Suppressor macrophage treated with lipopolysaccharide for 4 hours (primary cell): ENCODE results near the gene ZNF143.
"Not testable (repeated sequence)": the region's sequence is repeated elsewhere in the genome, so short reads cannot be mapped to it uniquely, and the experiment has no call there.

Experiments
- DNase-seq: peaks from one replicate; pipeline ENCODE4 v3.0.0-alpha.2; 2020

Gene ZNF143

GRCh38 chr11:9498457-9499078, 37.8 kb downstream of the ZNF143 start:
- no peak for DNase-seq

DNA sequence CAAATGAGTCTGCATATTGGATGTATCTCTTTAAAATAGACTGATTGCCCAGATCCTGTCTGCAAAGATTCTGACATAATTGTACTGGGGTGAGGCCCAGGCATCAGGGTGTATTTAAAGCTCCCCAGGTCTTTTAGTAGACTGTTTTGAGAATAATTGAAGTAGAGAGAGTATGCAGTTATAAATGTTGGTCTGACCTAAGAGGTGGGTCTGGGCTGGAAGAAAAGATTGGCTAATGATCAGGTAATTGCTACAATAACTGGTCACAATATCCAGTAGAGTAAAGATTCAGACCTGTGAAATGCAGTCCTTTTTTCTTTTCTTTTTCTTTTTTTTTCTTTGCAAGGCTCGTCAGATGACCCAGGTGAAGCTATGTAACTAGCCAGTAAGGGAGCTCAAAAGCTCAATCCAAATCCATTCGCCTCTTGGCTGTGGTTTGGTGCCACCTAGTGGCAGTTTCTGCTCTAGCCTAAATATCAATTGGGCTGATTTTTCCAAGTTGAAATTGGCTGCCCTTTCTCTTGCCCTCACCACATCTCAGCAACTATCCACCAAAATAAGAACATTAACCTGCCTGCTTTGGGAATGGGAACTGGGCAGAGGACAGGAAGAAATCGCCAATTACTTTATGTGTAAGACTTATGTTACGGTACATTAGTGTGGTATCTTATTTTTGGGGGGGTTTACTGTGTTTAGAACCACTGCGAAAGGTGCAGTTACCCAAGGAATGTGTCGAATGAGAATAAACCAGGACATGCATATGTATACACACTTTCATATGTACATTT, 45.9 kb downstream of the ZNF143 start:
- peak; percentile 88 for DNase-seq

GRCh38 chr11:9507277-9507580, 46.4 kb downstream of the ZNF143 start:
- DNase-seq: no peak

GRCh38 chr11:9509041-9509440, 48.2 kb downstream of the ZNF143 start:
- no peak for DNase-seq

- no peak for DNase-seq
These were observed 51.7 kb downstream of the ZNF143 start for GRCh38 chr11:9512370-9513019.

- DNase-seq: peak; percentile 44
These were observed 53.8 kb downstream of the ZNF143 start for GRCh38 chr11:9514576-9514975.

GRCh38 chr11:9516113-9516512, 55.3 kb downstream of the ZNF143 start:
- DNase-seq: no peak

GRCh38 chr11:9518835-9519410, 58.1 kb downstream of the ZNF143 start:
- no peak for DNase-seq

DNA sequence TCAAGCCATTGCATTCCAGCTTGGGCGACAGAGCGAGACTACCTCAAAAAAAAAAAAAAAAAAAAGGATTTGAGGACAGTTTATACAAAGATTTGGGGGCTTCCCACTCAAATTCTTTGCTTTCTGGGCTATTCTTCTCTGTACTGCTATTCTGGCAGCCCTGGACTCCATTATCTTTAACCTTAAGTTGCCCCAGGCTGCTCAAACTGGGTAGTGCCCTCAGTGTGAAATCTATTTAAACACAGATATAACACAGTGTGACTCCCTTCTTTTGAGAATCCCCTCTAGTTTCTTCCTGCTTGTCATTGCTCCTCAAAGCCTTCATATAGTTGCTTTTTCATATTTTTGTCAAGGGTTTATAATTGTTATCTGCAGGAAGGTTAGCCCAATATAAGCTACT, 63.2 kb downstream of the ZNF143 start:
- no peak for DNase-seq

DNA sequence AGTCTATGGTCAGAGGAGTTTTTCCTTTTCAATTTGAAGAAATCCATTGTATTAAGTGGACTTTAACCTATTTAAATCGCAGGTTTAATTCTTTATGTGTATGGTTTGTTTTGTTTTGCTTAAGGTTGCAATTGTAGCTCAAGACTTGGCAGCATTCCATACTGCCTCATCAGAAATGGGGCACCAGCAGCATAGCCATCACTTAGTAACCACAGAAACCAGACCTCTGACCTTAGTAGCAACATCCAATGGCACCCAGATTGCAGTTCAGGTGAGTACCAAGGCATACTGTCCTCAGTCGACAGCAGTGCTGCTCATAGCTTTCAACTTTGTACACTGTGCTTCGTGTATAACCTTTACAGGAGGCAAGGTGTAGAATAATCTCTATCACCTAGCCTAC, 64.3 kb downstream of the ZNF143 start:
- DNase-seq: no peak

DNA sequence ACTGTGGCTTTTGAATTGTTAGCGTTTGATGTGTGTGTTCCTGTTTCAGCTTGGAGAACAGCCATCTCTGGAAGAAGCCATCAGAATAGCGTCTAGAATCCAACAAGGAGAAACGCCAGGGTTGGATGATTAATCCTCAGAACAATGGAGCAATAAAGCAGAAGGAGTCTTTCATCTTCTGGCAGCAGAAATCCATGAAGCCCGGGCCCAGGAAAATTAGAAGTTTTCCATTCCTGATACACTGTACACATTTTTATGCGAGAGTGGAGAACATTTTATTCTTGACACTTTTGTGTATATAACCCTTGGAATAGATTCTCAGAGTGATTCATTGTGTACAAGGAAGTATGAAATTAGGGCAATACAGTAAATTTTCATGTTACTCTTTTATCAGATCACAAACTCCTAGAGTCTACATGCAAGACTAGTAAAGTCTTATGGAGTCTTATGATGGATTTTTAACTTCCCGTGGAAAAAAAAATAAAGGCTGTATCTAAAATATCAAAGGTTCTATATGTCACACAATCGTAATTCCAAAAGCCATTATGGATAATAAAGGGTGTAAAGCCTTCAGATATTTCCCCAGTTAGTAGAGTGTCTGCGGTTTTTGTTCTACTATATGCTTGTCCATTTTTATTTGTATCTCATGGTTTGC, 66.8 kb downstream of the ZNF143 start:
- DNase-seq: no peak

DNA sequence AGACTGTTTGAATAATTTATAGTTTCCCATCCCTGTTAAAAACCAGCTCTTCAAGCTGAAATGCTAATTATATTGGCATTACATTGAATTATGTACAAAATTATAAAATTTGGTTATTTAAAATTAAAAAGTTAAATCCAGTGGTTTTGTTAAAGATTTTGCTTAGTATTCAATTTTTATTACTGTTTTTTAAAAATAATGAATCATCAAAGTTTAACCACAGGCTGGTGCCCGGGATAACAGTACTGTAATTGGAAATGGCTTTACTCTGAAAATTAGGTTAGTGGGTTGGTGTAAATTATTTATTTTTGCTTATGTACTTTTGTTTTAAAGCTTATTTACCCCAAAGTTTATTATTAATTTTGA, 67.3 kb downstream of the ZNF143 start:
- DNase-seq: no peak

GRCh38 chr11:9528573-9529333, 67.9 kb downstream of the ZNF143 start:
- no peak for DNase-seq

DNA sequence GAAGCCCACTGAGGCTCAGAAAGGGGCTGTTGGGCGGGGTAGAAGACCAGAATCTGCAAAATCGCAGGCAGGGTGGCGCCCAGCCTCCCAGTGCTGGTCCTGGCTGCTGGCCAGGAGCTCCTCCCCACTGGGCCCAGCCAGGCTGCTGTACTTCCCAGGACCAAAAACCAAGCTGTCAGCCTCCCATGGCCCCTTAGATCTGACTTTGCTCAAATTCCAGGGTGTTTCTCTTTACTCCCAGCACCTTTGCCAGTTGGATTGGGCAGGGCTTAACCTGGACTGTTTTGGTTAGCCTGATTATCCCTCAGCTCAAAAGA, 68.5 kb downstream of the ZNF143 start:
- no peak for DNase-seq

- no peak for DNase-seq
These were observed 69.3 kb downstream of the ZNF143 start for GRCh38 chr11:9530020-9530621.

- no peak for DNase-seq
These were observed 70.3 kb downstream of the ZNF143 start for GRCh38 chr11:9530901-9531625.

- no peak for DNase-seq
These were observed 72.2 kb downstream of the ZNF143 start for GRCh38 chr11:9533058-9533457.

GRCh38 chr11:9533736-9534473, 73.1 kb downstream of the ZNF143 start:
- no peak for DNase-seq

DNA sequence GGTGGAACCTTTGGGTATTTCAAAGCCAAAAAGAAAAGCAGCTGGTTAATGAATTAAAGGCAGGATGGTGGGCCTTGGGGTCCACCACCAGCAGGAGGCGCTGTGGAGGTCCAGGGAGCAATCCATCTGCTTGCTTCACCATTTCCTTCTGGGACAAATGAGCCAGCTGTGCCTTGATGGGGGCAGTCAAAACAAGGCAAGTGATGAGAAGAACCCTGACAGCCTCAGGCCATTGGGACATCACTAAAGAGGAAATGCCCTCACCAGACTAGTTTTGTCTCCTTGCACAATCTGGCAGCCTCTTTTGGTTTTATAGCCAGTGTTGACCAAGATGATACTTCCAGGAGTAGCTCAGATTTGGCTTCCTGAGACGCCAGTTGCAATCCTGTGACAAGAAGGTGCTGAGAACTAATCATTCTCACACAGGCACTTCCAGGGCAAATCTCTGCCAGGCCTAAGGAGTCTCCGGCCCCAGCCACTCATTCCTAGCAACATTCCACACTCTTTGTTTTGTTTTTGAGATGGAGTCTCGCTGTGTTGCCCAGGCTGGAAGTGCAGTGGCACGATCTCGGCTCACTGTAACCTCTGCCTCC, 74.5 kb downstream of the ZNF143 start:
- DNase-seq: peak; percentile 91

DNA sequence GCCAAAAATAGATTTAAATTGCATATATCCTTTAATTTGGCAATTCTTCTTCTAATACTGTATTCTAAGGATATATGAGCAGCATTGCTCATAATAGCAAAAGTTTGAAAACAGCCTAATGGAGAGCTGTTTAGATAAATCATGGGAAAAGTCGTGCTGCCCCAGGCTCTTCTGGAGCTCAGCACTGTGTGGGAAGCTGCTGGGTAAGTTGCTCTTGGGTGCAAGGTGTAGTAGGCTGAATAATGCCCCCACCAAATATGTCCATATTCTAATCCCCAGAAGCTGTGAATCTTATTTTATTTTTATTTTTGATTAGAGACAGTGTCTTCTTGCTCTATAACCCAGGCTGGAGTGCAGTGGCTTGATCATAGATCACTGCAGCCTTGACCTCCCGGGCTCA, 77.7 kb downstream of the ZNF143 start:
- DNase-seq: no peak

DNA sequence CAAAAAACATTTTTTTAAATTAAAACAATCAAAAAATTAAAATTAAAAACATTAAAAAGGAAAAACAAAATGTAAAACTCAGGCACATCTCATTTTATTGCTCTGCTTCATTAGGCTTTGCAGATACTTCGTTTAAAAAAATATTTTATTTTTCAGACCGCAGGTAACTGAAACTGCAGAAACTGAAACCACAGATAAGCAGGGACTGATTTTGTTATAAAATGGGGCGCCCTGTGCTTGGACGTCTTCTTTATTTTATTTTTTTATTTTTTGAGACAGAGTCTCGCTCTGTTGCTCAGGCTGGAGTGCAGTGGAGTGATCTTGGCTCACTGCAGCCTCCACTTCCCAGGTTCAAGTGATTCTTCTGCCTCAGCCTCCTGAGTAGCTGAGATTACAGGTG, 88.4 kb downstream of the ZNF143 start:
- not testable (repeated sequence) for DNase-seq
